ENCODE data around the gene PRDM15.
A peak's percentile ranks its signal among the peaks of the same experiment; 100 is the strongest.

Gene PRDM15

DNA sequence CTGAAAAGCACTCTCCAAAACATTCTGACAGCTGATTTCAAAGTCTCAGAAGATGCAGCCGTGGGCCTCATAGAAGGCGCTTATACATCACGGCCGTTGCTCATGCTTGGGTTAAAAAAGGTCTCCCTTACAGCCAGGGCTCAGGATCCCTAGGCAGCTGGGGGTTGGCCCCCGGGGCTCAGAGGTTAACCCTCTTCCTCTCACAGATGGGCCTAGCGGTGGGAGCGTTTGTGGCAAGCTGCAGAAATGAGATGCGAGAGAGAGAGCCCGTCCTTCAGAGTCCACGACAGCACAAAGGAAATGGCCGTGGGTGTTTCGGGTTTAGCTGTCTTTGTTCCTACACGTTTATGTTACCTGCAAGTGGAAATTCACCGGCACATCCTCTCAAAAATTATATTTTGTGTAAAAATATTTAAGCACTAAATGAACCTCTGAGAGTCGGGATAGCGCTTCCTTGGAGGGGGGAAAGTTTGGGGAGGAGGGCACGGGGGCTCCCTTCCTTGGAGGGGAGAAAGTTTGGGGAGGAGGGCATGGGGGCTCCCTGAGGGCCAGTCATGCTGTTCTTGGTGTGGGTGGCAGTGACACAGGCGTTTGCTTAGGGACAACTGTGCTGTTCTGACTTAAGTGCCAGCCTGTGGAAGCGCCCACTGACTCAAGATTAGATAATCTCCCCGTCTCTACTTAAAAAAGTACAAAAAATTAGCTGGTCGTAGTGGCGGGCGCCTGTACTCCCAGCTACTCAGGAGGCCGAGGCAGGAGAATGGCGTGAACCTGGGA, 20.5 kb upstream of the PRDM15 start:
- peak overlapping the region; percentile 88 for H3K27ac Mint-ChIP-seq
- H3K9me3 Mint-ChIP-seq, result no peaks in the 10 kb centered on the region
- peak overlapping the region; percentile 52 for H3K4me3 Mint-ChIP-seq
- H3K4me1 Mint-ChIP-seq (ENCODE audit: low read depth), result peaks cover 55% of the 10 kb centered on the region
- peaks cover 27% of the 10 kb centered on the region for H3K36me3 Mint-ChIP-seq (ENCODE audit: low read depth)
- H3K27me3 Mint-ChIP-seq, result no peaks in the 10 kb centered on the region

DNA sequence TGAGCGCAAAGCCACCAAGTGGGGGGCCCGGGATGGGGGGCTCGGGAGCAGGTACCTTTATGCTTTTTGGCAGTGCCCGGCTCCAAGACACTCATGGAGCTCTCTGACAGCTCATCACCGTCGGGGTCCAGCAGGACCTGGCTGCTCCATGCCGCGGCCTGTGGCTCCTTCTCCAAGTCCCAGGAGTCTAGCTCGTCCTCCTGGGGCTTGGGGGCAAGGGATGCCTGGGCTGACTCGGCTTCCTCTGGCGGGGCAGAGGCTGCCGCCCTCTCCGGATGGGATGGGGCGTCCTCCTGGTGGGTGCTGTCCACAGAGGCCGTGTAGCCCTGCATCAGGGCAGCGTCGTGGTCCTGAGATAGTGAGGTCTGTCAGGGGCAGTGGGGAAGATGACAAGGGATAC, 19.9 kb upstream of the PRDM15 start:
- H3K27me3 Mint-ChIP-seq, result no peaks in the 10 kb centered on the region
- H3K9me3 Mint-ChIP-seq, result no peaks in the 10 kb centered on the region
- H3K36me3 Mint-ChIP-seq (ENCODE audit: low read depth), result peaks cover 27% of the 10 kb centered on the region
- peak overlapping the region; percentile 88 for H3K27ac Mint-ChIP-seq
- peak overlapping the region; percentile 52 for H3K4me3 Mint-ChIP-seq
- H3K4me1 Mint-ChIP-seq (ENCODE audit: low read depth), result peaks cover 55% of the 10 kb centered on the region

DNA sequence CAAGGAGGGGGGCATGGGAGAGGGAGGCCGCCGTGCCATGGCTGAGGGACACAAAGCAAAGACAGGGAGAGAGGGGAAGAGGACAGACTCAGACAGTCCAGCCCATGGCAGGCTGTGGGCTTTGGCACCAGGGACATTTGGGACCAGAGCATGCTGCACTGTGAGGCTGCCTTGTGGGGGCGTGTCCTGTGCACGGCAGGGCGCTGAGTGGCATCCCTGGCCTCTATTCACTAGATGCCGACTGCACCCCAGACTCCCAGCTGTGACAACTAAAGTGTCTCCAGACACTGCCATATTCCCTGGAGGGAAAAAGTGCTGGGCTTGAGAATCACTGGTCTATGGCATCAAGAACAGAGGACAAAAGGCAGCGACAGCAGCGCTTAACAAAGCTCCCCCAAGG, 18.6 kb upstream of the PRDM15 start:
- Mint-ChIP-seq H3K27ac (no peak overlapping the region), H3K4me3 (no peak overlapping the region), H3K27me3 (no peaks in the 10 kb centered on the region), H3K4me1 (ENCODE audit: low read depth) (peaks cover 55% of the 10 kb centered on the region), H3K9me3 (no peaks in the 10 kb centered on the region), H3K36me3 (ENCODE audit: low read depth) (peaks cover 20% of the 10 kb centered on the region)

DNA sequence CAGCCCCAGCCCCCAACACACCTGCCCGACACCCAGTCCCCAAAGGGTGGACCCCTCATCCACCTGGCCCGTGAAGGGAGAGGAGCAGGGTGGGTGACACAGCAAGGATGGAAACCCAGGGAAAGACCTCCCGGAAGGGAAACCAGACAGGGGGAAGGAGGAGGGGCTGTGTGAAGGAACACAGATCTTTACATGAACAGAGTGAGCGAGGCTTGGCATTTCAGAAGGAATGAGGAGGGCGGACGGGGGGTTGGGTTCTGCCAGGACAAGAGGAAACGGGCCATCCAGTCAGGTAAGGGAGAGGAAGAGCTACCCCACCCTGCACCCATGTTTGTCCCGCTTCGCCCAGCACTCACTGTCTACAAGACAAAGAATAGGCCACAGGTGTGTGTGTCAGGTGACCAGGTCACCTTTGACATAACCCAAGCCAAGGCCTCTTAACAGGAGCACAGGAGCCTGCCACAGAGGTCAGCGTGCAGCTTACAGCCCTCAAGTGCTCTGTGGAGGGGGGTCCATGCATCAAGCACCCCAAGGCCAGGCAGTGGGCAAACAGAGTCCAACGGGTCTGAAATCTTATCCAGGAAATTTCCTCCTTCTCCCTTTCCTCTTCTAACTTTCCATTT, 18.0 kb upstream of the PRDM15 start:
- no peak overlapping the region for H3K27ac Mint-ChIP-seq
- peaks cover 17% of the 10 kb centered on the region for H3K36me3 Mint-ChIP-seq (ENCODE audit: low read depth)
- no peak overlapping the region for H3K4me3 Mint-ChIP-seq
- H3K27me3 Mint-ChIP-seq, result no peaks in the 10 kb centered on the region
- H3K9me3 Mint-ChIP-seq, result no peaks in the 10 kb centered on the region
- H3K4me1 Mint-ChIP-seq (ENCODE audit: low read depth), result peaks cover 55% of the 10 kb centered on the region

DNA sequence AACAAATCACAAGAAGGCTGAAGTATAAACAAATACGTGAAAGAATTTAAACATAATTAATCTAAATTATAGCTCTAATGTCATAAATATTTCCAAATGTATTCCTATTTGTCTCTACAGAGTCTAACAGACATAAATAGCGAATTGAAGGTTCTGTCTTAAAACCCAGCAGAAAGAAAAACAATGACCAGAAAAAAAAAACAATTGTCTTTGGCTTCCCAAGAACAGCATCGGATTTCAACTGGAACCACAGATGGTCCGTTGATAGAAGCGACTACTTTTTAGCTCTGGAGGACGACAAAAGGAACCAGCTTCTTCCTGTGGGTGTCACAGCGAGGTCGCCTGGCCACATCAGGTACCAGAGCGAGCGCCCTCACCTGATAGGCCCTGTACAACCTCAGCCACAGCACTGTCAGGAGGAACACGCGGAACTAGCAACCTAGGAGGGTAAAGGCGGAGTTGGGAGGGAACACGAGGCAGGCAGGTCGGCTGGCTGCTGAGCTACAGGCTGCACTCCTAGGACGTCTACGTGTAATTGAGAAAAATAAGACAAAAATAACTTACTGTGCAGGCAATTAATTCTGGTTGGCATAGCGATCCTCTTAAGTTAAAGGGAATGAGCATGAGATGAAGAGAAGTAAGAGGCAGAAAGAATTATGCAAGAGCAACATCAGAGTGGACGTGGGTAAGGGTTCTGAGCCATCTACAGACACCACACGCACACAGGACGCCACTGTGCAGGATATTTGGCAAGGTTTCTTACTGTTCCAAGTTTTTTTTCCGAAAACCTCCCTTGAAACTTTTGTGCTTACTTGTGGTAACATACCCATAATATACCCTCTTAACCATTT, 16.7 kb upstream of the PRDM15 start:
- Mint-ChIP-seq H3K36me3 (ENCODE audit: low read depth) (peaks cover 4% of the 10 kb centered on the region), H3K27ac (peak overlapping the region; percentile 59), H3K4me3 (peak overlapping the region; percentile 6)

DNA sequence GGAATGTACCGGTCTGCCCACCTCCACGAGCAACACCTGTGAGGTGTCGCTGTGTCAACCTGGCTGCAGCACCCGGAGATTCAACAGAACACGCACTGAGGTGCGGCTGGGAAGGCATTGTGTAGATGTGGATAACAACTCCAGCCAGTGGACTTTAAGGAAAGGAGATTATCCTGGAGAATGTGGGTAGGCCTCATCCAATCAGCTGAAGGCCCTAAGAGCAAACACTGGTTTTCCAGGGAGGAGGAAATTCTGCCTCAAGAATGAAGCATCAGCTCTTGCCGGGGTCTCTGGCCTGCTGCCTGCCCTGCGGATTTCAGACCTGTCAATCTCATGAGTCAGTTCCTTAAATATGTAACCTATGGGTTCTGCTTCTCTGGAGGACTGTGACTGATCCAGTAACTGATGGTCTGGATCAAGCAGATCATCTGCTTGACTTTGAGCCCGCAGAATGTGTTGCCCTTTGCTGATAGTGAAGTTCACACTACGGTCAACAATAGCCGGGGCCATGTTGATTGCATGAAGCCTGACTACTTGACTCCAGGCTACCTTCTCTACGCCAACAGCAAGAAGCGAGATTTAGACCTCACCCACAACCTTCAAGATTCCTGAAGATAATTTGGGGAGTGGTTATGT, 15.9 kb upstream of the PRDM15 start:
- H3K36me3 Mint-ChIP-seq (ENCODE audit: low read depth), result peaks cover 3% of the 10 kb centered on the region
- no peaks in the 10 kb centered on the region for H3K9me3 Mint-ChIP-seq
- H3K4me3 Mint-ChIP-seq, result no peak overlapping the region
- H3K4me1 Mint-ChIP-seq (ENCODE audit: low read depth), result peaks cover 38% of the 10 kb centered on the region
- H3K27me3 Mint-ChIP-seq, result no peaks in the 10 kb centered on the region
- no peak overlapping the region for H3K27ac Mint-ChIP-seq

More for the DNA sequence above, 16.7 kb upstream of the PRDM15 start:
- Mint-ChIP-seq H3K4me1 (ENCODE audit: low read depth) (peaks cover 46% of the 10 kb centered on the region), H3K27me3 (no peaks in the 10 kb centered on the region), H3K9me3 (no peaks in the 10 kb centered on the region)

DNA sequence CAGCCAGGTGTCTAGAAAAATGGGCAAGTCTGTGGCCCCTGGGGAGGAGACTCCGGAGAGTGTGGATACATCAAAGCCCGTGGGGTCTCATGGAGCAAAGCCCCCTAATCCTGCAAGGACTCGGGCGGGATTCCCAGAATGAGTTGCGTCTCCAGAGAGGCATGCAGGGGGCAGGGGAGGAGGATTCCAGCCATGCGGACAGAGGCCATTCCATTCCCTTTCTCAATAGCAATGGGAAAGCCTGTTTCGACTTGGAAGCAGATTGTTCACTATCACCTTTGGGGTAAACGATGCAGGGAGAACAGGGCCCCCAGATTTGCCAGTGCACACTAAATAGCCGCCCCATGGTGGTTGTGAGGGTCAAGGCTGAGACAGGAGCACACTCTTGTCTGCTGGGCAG, 15.4 kb upstream of the PRDM15 start:
- Mint-ChIP-seq H3K9me3 (no peaks in the 10 kb centered on the region), H3K27ac (no peak overlapping the region), H3K27me3 (no peaks in the 10 kb centered on the region), H3K4me1 (ENCODE audit: low read depth) (peaks cover 33% of the 10 kb centered on the region), H3K4me3 (no peak overlapping the region), H3K36me3 (ENCODE audit: low read depth) (peaks cover 3% of the 10 kb centered on the region)

DNA sequence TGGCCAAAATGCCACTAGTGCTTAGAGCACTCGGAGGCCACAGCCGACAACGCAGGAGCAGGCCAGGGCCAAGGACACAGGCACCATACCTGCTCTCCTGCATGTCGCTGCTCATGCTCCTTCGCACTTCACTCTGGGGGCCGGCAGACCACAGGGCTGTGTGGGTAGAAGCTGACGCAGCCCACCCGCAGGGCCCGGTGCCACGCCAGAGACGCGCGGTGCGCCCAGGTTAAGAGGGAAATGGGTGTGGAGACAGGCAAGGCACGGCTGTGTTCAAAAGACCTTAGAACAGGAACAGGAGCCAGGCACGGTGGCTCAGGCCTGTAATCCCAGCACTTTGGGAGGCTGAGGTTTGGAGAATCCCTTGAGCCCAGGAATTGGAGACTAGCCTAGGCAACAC, 13.6 kb upstream of the PRDM15 start:
- H3K27ac Mint-ChIP-seq, result no peak overlapping the region
- no peaks in the 10 kb centered on the region for H3K27me3 Mint-ChIP-seq
- H3K4me1 Mint-ChIP-seq (ENCODE audit: low read depth), result peaks cover 20% of the 10 kb centered on the region
- H3K36me3 Mint-ChIP-seq (ENCODE audit: low read depth), result peaks cover 3% of the 10 kb centered on the region
- H3K9me3 Mint-ChIP-seq, result no peaks in the 10 kb centered on the region
- H3K4me3 Mint-ChIP-seq, result no peak overlapping the region

DNA sequence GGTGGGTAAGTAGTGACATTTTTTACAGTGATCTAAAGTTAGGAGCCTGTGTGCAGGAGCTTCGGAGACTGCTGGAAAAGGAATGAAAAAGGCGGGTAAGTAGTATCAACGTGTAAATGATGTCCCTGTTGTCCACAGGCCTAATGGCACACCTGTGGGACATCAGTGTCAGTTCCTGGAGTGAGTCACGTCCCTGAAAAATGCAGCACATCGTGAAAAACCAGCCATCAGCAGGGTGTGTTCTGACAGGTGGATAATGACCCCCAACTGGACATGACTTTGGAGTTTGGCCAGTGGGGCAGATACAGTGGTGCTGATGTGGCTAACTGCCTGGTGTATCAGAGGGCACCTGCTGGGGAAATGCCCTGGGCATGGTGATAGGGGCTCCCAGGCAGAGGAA, 12.0 kb upstream of the PRDM15 start:
- Mint-ChIP-seq H3K4me1 (ENCODE audit: low read depth) (peaks cover 10% of the 10 kb centered on the region), H3K27ac (no peak overlapping the region), H3K4me3 (no peak overlapping the region), H3K36me3 (ENCODE audit: low read depth) (peaks cover 3% of the 10 kb centered on the region), H3K27me3 (no peaks in the 10 kb centered on the region), H3K9me3 (no peaks in the 10 kb centered on the region)

DNA sequence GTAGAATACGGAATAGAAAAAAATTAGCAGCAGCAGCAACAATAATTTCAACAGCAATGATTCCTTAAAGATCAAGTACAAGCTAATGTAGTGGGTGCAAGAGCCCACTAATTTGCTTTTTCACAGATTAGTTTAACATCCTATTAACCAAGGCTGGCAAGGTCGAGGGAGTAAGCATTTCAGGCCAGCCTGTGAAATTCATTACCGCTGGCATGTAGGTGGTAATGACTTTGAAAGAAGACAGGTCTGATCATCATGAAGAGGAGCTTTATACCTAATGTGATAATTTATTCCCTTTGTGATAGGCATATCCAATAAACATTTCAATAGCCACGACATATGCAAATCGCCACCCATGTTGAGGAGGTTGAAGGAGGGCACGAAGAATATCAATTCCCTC, 11.2 kb upstream of the PRDM15 start:
- Mint-ChIP-seq H3K9me3 (no peaks in the 10 kb centered on the region), H3K4me3 (no peak overlapping the region), H3K27ac (no peak overlapping the region), H3K27me3 (no peaks in the 10 kb centered on the region), H3K4me1 (ENCODE audit: low read depth) (peaks cover 3% of the 10 kb centered on the region), H3K36me3 (ENCODE audit: low read depth) (no peaks in the 10 kb centered on the region)

DNA sequence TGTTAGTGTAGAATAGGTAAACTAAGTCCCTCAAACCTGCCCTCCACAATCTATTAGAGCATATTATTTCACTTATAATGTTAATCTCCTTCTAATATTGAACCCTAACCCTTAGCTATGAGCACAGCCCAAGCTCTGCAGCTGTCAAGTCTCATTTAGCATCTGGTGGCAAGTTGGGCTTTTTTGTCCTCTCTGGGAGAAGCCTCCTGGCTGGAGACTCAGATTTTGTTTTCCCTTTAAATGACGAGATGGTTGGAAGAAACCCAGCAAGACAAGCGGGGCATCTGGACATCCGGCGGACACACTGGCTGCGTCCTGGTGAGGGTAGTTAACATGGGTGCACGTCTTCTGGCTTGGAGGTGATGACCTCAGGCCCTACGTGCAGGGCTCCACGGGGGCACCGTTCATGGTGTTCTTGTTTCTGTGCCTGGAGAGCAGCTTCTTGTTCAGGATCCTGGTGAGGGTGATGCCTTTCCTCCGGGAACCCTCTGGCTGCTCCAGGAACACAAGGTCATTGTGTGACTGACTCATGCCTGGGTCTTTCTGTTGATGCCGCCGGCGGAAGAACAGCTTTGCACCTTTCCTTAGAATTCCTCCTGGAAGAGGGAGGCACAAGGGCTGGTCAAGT, 9.7 kb upstream of the PRDM15 start:
- Mint-ChIP-seq H3K27me3 (no peaks in the 10 kb centered on the region), H3K27ac (no peak overlapping the region), H3K36me3 (ENCODE audit: low read depth) (no peaks in the 10 kb centered on the region), H3K9me3 (no peaks in the 10 kb centered on the region), H3K4me1 (ENCODE audit: low read depth) (no peaks in the 10 kb centered on the region), H3K4me3 (no peak overlapping the region)

DNA sequence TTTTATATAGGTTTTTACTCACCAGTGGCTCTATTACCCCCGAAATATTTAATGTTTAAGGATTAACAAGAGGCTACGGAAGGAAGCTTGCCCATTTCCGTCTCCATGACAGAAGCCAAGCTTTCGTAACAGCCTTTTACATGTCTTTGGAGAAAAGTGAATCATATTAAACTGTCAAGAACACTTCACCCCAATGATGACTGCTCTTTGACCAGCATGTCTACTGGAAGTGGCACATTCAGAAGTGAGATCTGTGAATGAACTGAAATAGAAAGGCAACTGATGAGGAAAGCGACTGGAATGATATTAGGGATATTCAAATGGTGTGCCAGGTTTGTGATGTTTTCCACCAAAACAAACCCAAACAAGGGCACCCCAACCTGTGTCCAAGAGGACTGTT, 8.5 kb upstream of the PRDM15 start:
- no peaks in the 10 kb centered on the region for H3K27me3 Mint-ChIP-seq
- H3K36me3 Mint-ChIP-seq (ENCODE audit: low read depth), result no peaks in the 10 kb centered on the region
- H3K4me1 Mint-ChIP-seq (ENCODE audit: low read depth), result no peaks in the 10 kb centered on the region
- no peak overlapping the region for H3K4me3 Mint-ChIP-seq
- no peaks in the 10 kb centered on the region for H3K9me3 Mint-ChIP-seq
- H3K27ac Mint-ChIP-seq, result no peak overlapping the region

DNA sequence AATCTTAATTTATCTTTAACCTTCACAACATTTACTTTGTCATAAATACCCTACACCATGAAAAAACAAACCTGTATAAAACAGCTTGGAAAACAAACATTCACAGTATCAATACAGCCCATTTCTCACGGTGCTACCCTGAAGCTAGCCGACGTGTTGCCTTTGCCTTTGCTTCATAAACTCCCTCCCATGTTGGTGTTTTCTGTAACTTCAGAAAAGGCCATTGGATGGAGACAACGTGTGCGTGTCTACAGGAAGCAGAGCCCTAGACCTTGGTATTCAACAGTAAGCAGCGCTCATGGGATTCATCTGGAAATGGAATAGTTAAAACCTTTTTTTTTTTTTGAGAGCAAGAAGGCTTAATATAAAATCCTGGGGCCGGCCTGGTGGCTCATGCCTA, 7.2 kb upstream of the PRDM15 start:
- Mint-ChIP-seq H3K9me3 (no peaks in the 10 kb centered on the region), H3K27ac (no peak overlapping the region)

DNA sequence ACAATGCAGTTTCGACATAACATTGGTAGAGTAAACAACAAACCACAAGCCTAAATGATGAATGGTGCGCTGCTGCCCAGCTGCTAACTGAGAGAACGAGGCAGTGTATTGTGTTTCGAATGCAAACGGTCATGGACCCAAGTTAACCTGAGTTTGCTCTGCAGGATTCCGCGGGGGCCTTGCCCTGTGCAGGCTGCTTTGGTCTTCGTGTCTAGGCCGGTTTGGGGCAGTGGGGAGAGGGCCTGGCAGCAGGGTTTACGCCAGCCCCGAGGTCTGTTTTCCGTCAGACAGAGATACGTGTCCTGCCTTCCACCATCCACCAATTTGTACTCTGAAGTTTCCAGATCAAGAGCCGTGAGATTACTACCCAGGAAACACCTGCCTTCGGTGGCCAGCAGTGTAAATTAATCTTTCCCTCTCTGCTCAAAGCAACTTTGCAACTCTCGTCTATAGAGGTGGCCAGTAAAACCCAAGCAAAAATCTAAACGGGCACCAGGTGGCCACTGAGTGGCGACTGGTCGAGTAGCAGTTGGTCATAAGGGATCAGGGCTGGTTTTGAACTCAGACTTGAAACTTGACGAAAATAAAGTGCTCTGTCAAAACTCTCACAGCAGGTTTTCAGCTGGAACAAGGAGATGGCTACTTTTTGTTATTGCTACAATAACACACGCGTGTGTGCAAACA, 6.3 kb upstream of the PRDM15 start:
- Mint-ChIP-seq H3K9me3 (no peaks in the 10 kb centered on the region), H3K4me3 (no peak overlapping the region), H3K27me3 (no peaks in the 10 kb centered on the region), H3K4me1 (ENCODE audit: low read depth) (no peaks in the 10 kb centered on the region), H3K27ac (no peak overlapping the region), H3K36me3 (ENCODE audit: low read depth) (no peaks in the 10 kb centered on the region)

More for the DNA sequence above, 7.2 kb upstream of the PRDM15 start:
- no peaks in the 10 kb centered on the region for H3K4me1 Mint-ChIP-seq (ENCODE audit: low read depth)
- H3K36me3 Mint-ChIP-seq (ENCODE audit: low read depth), result no peaks in the 10 kb centered on the region
- H3K4me3 Mint-ChIP-seq, result no peak overlapping the region
- no peaks in the 10 kb centered on the region for H3K27me3 Mint-ChIP-seq

Data from stimulated activated naive CD8-positive, alpha-beta T cell treated with anti-CD3 and anti-CD28 coated beads, Interleukin-15, Interleukin-2, amounts not matched to agents 100 ng/mL and 50 ng/mL, for 24 hours (primary cell).